OCI-LY1 (cell line): Measurements from ENCODE around the gene GNAT3.

Experiments used
- H2AFZ ChIP-seq: fragments of 200-600 bp; sonication (generic), shearing (Covaris generic); 2 replicates; pipeline ENCODE4 v1.6.0; 2014; ENCODE audit warnings: antibody characterized with exemption, mild to moderate bottlenecking, low read length
- H3F3A ChIP-seq: fragments of 200-600 bp; sonication (generic), shearing (Covaris generic); 2 replicates; pipeline ENCODE4 v1.6.0; 2014; ENCODE audit warnings: mild to moderate bottlenecking, antibody characterized with exemption, low read length, moderate library complexity; ENCODE audit not compliant: insufficient read depth
- H3K27ac ChIP-seq: fragments of 200-600 bp; sonication (generic); 2 replicates; pipeline ENCODE4 v1.5.1; 2014; ENCODE audit warnings: low read length, mixed run types, mild to moderate bottlenecking, low read depth; ENCODE audit not compliant: poor library complexity, severe bottlenecking
- H3K27me3 ChIP-seq: fragments of 200-600 bp; sonication (generic); 2 replicates; pipeline ENCODE4 v1.6.0; 2014; ENCODE audit warnings: antibody characterized with exemption, mild to moderate bottlenecking, low read length, moderate library complexity; ENCODE audit not compliant: insufficient read depth
- H3K36me3 ChIP-seq: fragments of 200-600 bp; sonication (generic); 2 replicates; pipeline ENCODE4 v1.6.1; 2014; ENCODE audit warnings: mild to moderate bottlenecking, antibody characterized with exemption, low read length, moderate library complexity, mixed read lengths; ENCODE audit not compliant: insufficient read depth
- H3K4me1 ChIP-seq: fragments of 200-600 bp; sonication (generic); 2 replicates; pipeline ENCODE4 v1.5.1; 2014; ENCODE audit warnings: mild to moderate bottlenecking, low read length, moderate library complexity; ENCODE audit not compliant: insufficient read depth, severe bottlenecking
- H3K4me2 ChIP-seq: fragments of 200-600 bp; sonication (generic), shearing (Covaris generic); 2 replicates; pipeline ENCODE4 v1.6.1; 2014; ENCODE audit warnings: low read length
- H3K4me3 ChIP-seq: fragments of 200-600 bp; sonication (generic); 2 replicates; pipeline ENCODE4 v1.5.1; 2014; ENCODE audit warnings: low read length, low read depth, mild to moderate bottlenecking, mixed read lengths; ENCODE audit not compliant: poor library complexity, severe bottlenecking
- H3K79me2 ChIP-seq: fragments of 200-600 bp; shearing (Covaris generic); 2 replicates; pipeline ENCODE4 v1.6.1; 2016; ENCODE audit warnings: mixed run types, low read length, mixed read lengths; ENCODE audit not compliant: insufficient read depth
- H3K9ac ChIP-seq: fragments of 200-600 bp; sonication (generic), shearing (Covaris generic); 2 replicates; pipeline ENCODE4 v1.6.1; 2014; ENCODE audit warnings: mild to moderate bottlenecking, low read length, mixed read lengths
- H3K9me2 ChIP-seq: fragments of 200-600 bp; sonication (generic), shearing (Covaris generic); 2 replicates; pipeline ENCODE4 v1.6.1; 2014; ENCODE audit warnings: low read depth, mild to moderate bottlenecking, low read length, mixed read lengths
- H3K9me3 ChIP-seq: fragments of 200-600 bp; shearing (Covaris generic); 2 replicates; pipeline ENCODE4 v1.6.1; 2014; ENCODE audit warnings: low read length, mixed read lengths
- H4K20me1 ChIP-seq: fragments of 200-600 bp; sonication (generic), shearing (Covaris generic); 2 replicates; pipeline ENCODE4 v1.6.0; 2016; ENCODE audit warnings: mild to moderate bottlenecking, low read length; ENCODE audit not compliant: insufficient read depth
- EZH2 ChIP-seq: fragments of 200-600 bp; sonication (generic), shearing (Covaris generic); IDR thresholded peaks from 2 replicates; pipeline ENCODE4 v1.8.0; 2017; ENCODE audit warnings: borderline replicate concordance, mixed run types, mild to moderate bottlenecking, antibody characterized with exemption, low read length, moderate library complexity, mixed read lengths
- TF ChIP-seq, protein P1 (sequence below): fragments of 200-600 bp; sonication (generic), shearing (Covaris generic); IDR thresholded peaks from 2 replicates; pipeline ENCODE4 v1.5.1; 2017; ENCODE audit warnings: mild to moderate bottlenecking, antibody characterized with exemption, low read length, moderate library complexity, mixed read lengths

GNAT3 gene

DNA sequence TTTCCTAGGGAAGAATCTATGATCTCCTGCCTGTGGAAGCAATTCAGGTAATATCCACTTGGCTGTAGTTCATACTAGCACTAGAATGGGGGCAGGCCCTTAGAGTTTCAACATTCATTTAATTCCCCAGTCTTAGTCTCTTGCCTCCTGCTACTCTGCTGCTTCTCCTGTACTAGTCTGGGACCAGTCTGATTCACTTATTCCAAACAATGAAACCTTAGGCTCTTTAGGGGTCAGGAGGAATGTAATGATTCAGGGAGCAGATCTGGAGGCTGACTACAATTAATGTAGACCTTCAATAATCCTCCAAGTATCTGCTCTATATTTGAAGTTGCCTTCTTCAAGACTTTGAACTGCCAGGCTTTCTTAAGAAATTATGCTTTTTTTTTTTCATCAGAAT lies 101.8 kb downstream of the GNAT3 start:
- no peak overlapping the region for H3K27ac ChIP-seq
- no peaks in the 10 kb centered on the region for H3K27me3 ChIP-seq
- H4K20me1 ChIP-seq, result no peaks in the 10 kb centered on the region
- no peaks in the 10 kb centered on the region for H3F3A ChIP-seq
- H3K36me3 ChIP-seq, result no peaks in the 10 kb centered on the region
- no peak for TF ChIP-seq EZH2
- TF ChIP-seq, protein P1, sequence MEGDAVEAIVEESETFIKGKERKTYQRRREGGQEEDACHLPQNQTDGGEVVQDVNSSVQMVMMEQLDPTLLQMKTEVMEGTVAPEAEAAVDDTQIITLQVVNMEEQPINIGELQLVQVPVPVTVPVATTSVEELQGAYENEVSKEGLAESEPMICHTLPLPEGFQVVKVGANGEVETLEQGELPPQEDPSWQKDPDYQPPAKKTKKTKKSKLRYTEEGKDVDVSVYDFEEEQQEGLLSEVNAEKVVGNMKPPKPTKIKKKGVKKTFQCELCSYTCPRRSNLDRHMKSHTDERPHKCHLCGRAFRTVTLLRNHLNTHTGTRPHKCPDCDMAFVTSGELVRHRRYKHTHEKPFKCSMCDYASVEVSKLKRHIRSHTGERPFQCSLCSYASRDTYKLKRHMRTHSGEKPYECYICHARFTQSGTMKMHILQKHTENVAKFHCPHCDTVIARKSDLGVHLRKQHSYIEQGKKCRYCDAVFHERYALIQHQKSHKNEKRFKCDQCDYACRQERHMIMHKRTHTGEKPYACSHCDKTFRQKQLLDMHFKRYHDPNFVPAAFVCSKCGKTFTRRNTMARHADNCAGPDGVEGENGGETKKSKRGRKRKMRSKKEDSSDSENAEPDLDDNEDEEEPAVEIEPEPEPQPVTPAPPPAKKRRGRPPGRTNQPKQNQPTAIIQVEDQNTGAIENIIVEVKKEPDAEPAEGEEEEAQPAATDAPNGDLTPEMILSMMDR, result no peak
- H3K9ac ChIP-seq, result no peak overlapping the region
- no peak overlapping the region for H3K4me2 ChIP-seq
- no peaks in the 10 kb centered on the region for H3K9me2 ChIP-seq
- H2AFZ ChIP-seq, result no peak overlapping the region
- H3K9me3 ChIP-seq, result no peaks in the 10 kb centered on the region
- H3K4me1 ChIP-seq, result no peaks in the 10 kb centered on the region
- H3K4me3 ChIP-seq, result no peak overlapping the region
- H3K79me2 ChIP-seq, result no peaks in the 10 kb centered on the region
